ENCODE measurements around the gene LRRC3C.

LRRC3C gene

DNA sequence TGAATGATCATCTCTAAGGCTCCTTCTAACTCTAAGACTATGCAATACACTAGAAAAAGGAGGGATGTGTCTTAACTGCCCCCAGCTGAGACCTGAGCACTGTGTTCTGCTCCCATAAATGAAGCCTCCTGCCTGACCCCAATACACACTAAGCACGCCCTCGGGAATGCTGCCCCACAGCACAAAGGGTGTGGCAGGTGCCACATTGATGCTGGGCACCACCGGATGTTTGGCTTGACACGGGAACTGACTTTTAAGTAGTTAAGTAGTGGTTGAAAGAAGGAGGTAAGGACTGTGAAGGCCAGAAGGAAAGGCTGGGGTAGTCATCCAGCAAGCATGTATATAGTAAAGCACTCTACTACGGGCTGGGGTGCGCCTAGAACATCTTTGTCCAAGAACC lies 39.2 kb downstream of the LRRC3C start:
- H3K9me3 Mint-ChIP-seq, result no peaks in the 10 kb centered on the region
- H3K27me3 Mint-ChIP-seq (ENCODE audit: low read depth), result peaks cover 40% of the 10 kb centered on the region
- no peak overlapping the region for H3K27ac Mint-ChIP-seq
- TF ChIP-seq, protein P1, sequence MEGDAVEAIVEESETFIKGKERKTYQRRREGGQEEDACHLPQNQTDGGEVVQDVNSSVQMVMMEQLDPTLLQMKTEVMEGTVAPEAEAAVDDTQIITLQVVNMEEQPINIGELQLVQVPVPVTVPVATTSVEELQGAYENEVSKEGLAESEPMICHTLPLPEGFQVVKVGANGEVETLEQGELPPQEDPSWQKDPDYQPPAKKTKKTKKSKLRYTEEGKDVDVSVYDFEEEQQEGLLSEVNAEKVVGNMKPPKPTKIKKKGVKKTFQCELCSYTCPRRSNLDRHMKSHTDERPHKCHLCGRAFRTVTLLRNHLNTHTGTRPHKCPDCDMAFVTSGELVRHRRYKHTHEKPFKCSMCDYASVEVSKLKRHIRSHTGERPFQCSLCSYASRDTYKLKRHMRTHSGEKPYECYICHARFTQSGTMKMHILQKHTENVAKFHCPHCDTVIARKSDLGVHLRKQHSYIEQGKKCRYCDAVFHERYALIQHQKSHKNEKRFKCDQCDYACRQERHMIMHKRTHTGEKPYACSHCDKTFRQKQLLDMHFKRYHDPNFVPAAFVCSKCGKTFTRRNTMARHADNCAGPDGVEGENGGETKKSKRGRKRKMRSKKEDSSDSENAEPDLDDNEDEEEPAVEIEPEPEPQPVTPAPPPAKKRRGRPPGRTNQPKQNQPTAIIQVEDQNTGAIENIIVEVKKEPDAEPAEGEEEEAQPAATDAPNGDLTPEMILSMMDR (IDR thresholded peaks at IDR 0.05; ENCODE audit: unreplicated experiment in 3 of 3), result no peak
- no peak overlapping the region for H3K4me3 Mint-ChIP-seq
- H3K36me3 Mint-ChIP-seq (ENCODE audit: low read depth), result no peaks in the 10 kb centered on the region
- peaks cover 4% of the 10 kb centered on the region for H3K4me1 Mint-ChIP-seq

DNA sequence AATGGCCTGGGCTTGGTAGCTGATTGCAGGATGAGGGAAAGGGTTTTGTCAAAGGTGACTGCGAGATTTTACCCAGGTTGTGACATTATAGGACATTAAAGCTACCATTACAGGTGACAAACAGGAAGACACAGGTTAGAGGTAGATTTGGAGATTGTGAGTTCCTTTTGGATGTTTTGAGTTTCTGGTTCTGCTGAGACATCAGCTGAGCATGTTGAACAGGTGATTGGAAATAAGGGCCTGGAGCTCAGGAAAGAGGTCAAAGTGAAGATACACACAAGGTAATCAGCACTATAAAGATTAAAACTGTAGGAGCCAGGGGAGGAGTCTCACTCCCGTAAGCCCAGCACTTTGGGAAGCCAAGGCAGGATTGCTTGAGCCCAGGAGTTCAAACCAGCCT lies 41.2 kb downstream of the LRRC3C start:
- Mint-ChIP-seq H3K9me3 (no peaks in the 10 kb centered on the region), H3K4me1 (peaks cover 12% of the 10 kb centered on the region), H3K27ac (no peak overlapping the region), H3K27me3 (ENCODE audit: low read depth) (peaks cover 43% of the 10 kb centered on the region), H3K36me3 (ENCODE audit: low read depth) (no peaks in the 10 kb centered on the region), H3K4me3 (no peak overlapping the region)
- TF ChIP-seq, protein P1 (IDR thresholded peaks at IDR 0.05; ENCODE audit: unreplicated experiment in 3 of 3), result no peak

DNA sequence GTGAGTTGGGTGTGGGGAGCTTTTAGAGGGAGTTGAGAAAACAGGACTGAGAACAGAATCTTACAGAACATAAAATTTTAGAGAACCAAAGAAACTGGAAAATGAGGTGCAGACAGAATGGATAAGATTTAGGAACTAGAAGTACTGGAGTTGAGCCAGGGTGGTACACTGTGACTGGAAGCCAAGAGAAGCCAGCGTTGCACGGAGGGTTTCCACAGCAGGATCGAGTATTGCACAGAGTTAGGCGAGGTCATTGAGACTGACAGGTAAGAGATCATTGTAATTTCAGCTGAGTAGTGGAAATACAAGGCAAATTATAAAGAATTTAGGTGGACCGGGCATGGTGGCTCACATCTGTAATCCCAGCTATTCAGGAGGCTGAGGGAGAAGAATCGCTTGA lies 41.8 kb downstream of the LRRC3C start:
- no peaks in the 10 kb centered on the region for H3K9me3 Mint-ChIP-seq
- no peaks in the 10 kb centered on the region for H3K36me3 Mint-ChIP-seq (ENCODE audit: low read depth)
- peak overlapping the region in 2 of 3 experiments; percentile 17 to 61 for H3K27ac Mint-ChIP-seq
- H3K27me3 Mint-ChIP-seq (ENCODE audit: low read depth), result peaks cover 44% of the 10 kb centered on the region
- no peak overlapping the region for H3K4me3 Mint-ChIP-seq
- peaks cover 12% of the 10 kb centered on the region for H3K4me1 Mint-ChIP-seq
- TF ChIP-seq, protein P1 (IDR thresholded peaks at IDR 0.05; ENCODE audit: unreplicated experiment in 3 of 3), result no peak

DNA sequence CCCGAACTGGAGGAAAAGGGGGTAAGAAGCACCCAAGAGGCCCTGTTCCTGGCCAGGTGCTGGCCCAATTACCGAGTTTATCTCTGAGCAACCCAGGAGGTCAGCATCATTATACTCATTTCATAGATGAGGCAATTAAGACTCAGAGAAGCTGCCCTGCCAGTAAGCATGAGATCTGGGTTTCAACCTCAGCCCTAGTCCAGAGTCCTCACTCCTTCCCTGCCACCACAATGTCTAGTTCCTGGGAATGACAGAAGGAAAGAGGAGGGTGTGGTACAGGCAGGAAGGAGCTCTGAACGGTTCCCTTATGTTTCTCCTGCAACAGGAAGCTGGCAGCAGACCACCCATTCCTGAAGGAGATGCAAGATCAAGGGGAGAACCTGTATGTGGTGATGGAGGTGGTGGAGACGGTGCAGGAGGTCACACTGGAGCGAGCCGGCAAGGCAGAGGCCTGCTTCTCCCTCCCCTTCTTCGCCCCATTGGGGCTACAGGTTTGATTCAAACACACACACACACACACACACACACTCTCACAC lies 42.7 kb downstream of the LRRC3C start:
- peaks cover 12% of the 10 kb centered on the region for H3K4me1 Mint-ChIP-seq
- H3K27ac Mint-ChIP-seq, result peak overlapping the region in 2 of 3 experiments; percentile 43 to 61
- H3K27me3 Mint-ChIP-seq (ENCODE audit: low read depth), result peaks cover 44% of the 10 kb centered on the region
- TF ChIP-seq, protein P1 (IDR thresholded peaks at IDR 0.05; ENCODE audit: unreplicated experiment in 3 of 3), result no peak
- no peak overlapping the region for H3K4me3 Mint-ChIP-seq
- no peaks in the 10 kb centered on the region for H3K9me3 Mint-ChIP-seq
- H3K36me3 Mint-ChIP-seq (ENCODE audit: low read depth), result no peaks in the 10 kb centered on the region

DNA sequence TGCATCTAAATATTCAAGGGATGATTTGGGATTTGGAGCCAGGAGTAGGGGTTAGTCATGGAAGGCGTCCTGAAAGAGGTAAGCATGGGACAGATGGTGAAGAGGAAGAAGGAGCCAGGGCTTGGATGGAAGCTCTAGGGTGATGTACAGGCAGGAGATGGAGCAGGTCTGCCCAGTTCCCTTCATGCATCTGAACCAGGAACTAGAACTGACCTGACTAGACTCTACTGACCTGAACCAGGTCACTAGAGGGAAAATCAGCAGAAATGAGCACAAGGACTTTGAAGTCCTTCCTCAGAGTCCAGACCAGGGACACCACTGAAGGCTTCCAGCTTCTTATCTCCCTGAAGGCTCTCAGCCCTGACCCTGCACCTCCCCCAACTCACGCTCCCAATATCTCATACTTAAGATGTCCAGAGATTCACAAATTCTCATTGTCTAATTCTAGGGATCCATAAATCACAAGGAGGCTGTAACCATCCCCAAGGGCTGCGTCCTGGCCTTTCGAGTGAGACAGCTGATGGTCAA lies 43.6 kb downstream of the LRRC3C start:
- Mint-ChIP-seq H3K27me3 (ENCODE audit: low read depth) (peaks cover 49% of the 10 kb centered on the region), H3K4me1 (peaks cover 17% of the 10 kb centered on the region), H3K27ac (peak overlapping the region; percentile 76 to 88 (median 85)), H3K9me3 (no peaks in the 10 kb centered on the region), H3K4me3 (no peak overlapping the region), H3K36me3 (ENCODE audit: low read depth) (no peaks in the 10 kb centered on the region)
- TF ChIP-seq, protein P1 (IDR thresholded peaks at IDR 0.05; ENCODE audit: unreplicated experiment in 3 of 3), result no peak

DNA sequence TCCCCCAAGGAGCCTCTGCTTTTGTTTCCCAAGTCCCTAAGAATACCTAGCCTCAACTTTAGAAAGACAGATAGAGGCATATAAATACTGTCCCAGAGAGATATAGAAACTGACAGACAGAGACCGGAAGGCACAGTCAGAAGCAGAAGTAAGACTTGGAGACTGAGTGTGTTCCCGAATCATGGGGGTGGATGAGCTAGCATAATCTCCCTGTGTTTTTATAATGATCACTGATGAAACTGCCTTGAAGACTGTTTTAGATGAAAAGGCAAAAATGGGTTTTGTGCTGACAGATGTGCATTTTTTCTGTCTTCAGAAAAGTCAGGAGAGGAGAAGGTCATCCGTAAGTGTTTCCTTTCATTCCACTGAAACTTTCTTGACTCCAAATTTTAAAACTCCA lies 44.7 kb downstream of the LRRC3C start:
- H3K4me3 Mint-ChIP-seq, result peak overlapping the region; percentile 7 to 29 (median 9)
- H3K27ac Mint-ChIP-seq, result peak overlapping the region; percentile 76 to 88 (median 78)
- no peaks in the 10 kb centered on the region for H3K9me3 Mint-ChIP-seq
- peaks cover 47% of the 10 kb centered on the region for H3K27me3 Mint-ChIP-seq (ENCODE audit: low read depth)
- TF ChIP-seq, protein P1 (IDR thresholded peaks at IDR 0.05; ENCODE audit: unreplicated experiment in 3 of 3), result no peak
- H3K36me3 Mint-ChIP-seq (ENCODE audit: low read depth), result no peaks in the 10 kb centered on the region
- peaks cover 17% of the 10 kb centered on the region for H3K4me1 Mint-ChIP-seq

Data from nephron (organoid).